Lower lobe of right lung (tissue), 2 donors: ENCODE measurements around the gene DLK2. TPM values are rescaled to one million over a fixed set of nuclear protein-coding genes. Genes with fewer than 3 reads are reported as not detected.

ENCODE experiments used
- ATAC-seq, 2 donors: fragments of 200-7000 bp; cut with Tn5 transposase; one replicate each; pipeline ENCODE4 v1.9.1; 2020 to 2022; ENCODE audit warnings: mild to moderate bottlenecking in 2 of 2, moderate library complexity in 2 of 2
- DNase-seq: peaks from one replicate; pipeline ENCODE4 v3.0.0-alpha.2; 2020
- H3K27ac ChIP-seq: fragments of 200-600 bp; one replicate; pipeline ENCODE4 v1.8.0; 2022
- H3K27me3 ChIP-seq: fragments of 200-600 bp; one replicate; pipeline ENCODE4 v1.8.0; 2022; ENCODE audit warnings: low read depth
- H3K36me3 ChIP-seq: fragments of 200-600 bp; one replicate; pipeline ENCODE4 v1.8.0; 2022; ENCODE audit warnings: mild to moderate bottlenecking
- H3K4me1 ChIP-seq: fragments of 200-600 bp; one replicate; pipeline ENCODE4 v1.8.0; 2022
- H3K4me3 ChIP-seq: fragments of 200-600 bp; one replicate; pipeline ENCODE4 v1.8.0; 2022; ENCODE audit warnings: mild to moderate bottlenecking
- H3K9me3 ChIP-seq: fragments of 200-600 bp; one replicate; pipeline ENCODE4 v1.8.0; 2022
- CTCF ChIP-seq: fragments of 200-600 bp; IDR thresholded peaks from one replicate; pipeline ENCODE4 v1.8.0; 2022; ENCODE audit warnings: antibody characterized with exemption, mild to moderate bottlenecking
- intact Hi-C: fragments of 100-400 bp; cut with DNase I; formaldehyde crosslinking; loops from one replicate; pipeline ENCODE4 v1.11.0; 2022
- total RNA-seq: library from RNA; stranded (reverse); fragmentation: NEBNext Ultra II Directional; extraction: Animal tissue kit (Norgen Biotek cat#: 25700); gene quantifications from one replicate; pipeline ENCODE4 v1.2.1, GENCODE V29; 2021
- donor health status: DM: no; HTN: yes; CAD: no; lungs with severe emphysema.

Gene DLK2
- total RNA-seq, 1 donor from 2014 or later, result 0.53 TPM

DNA sequence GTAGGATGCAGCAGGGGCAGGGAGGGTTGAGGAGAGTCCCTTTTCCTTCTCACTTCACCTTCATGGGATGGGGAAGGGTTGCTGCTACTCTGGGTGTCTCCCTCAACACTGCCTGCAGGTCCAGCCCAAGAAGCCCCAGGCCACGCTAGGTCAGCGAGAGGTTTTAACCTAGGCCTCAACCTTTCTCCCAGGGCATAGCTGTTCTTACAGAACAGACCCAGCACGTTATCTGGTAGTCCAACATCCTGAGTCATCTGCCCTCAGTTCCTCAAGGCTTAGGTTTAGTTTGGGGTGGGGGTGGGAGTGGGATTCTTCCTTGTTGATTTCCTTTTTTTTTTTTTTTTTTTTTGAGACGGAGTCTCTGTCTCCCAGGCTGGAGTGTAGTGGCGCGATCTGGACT lies 39.0 kb upstream of the DLK2 start:
- intact Hi-C loops, result no loop called here
- ATAC-seq, result no peak

DNA sequence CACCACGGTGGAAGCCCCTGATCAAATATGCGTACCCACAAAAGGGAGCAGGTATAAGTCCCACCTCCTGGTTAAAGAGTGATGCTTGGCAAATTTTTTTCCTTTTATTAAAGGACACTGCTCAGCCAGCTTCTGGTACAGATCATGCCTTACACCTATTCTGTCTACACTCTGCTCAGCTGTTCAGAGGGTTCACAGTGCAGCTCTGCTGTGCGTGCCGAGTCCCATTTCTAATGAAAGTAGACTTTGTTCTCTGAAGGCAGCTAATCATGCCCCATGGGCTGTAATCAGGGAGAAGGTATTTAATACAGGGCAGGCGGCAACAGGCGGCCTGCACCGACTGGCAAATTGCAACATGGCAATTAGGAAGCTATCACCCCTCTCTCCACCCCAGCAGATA lies 38.5 kb upstream of the DLK2 start:
- DNase-seq (no peak), ATAC-seq (no peak)
- peaks cover 21% of the 10 kb centered on the region for H3K36me3 ChIP-seq
- TF ChIP-seq CTCF, result no peak
- H3K4me3 ChIP-seq, result no peak overlapping the region
- H3K27ac ChIP-seq, result no peak overlapping the region
- no peaks in the 10 kb centered on the region for H3K9me3 ChIP-seq
- no peaks in the 10 kb centered on the region for H3K27me3 ChIP-seq
- intact Hi-C loops, result no loop called here
- peaks cover 37% of the 10 kb centered on the region for H3K4me1 ChIP-seq

More for the DNA sequence above, 39.0 kb upstream of the DLK2 start:
- Histone ChIP-seq H3K36me3 (peaks cover 26% of the 10 kb centered on the region), H3K4me3 (no peak overlapping the region), H3K27me3 (no peaks in the 10 kb centered on the region), H3K27ac (no peak overlapping the region), H3K4me1 (peaks cover 37% of the 10 kb centered on the region), H3K9me3 (no peaks in the 10 kb centered on the region)
- DNase-seq, result no peak
- TF ChIP-seq CTCF, result no peak

DNA sequence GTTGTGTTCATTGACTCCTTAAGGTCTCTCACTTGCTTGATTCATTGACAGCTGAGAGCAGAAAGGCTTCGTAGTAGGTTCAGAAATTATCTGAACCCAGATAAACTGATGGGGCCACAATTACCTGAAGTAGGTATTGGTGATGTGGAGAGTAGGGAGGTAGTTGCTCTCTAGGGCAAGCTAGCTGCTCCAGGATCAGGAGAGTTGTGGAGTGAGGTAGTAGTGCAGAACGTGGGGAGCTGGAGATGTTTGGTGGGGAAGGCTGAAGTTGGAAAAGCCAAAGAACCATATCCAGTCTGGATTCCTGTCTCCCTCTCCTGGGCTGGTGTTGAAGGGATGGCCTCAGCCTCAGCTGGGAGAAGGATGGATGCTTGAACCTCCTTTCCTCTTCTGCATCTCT lies 37.9 kb upstream of the DLK2 start:
- Histone ChIP-seq H3K4me3 (no peak overlapping the region), H3K4me1 (peaks cover 37% of the 10 kb centered on the region), H3K36me3 (peaks cover 15% of the 10 kb centered on the region), H3K27me3 (no peaks in the 10 kb centered on the region), H3K27ac (no peak overlapping the region), H3K9me3 (no peaks in the 10 kb centered on the region)
- DNase-seq (no peak), ATAC-seq (no peak)
- no peak for TF ChIP-seq CTCF
- intact Hi-C loops, result no loop called here

GRCh38 chr6:43492673-43493072 lies 37.3 kb upstream of the DLK2 start:
- Histone ChIP-seq H3K4me1 (peaks cover 37% of the 10 kb centered on the region), H3K9me3 (no peaks in the 10 kb centered on the region), H3K36me3 (peaks cover 9% of the 10 kb centered on the region), H3K27me3 (no peaks in the 10 kb centered on the region), H3K4me3 (no peak overlapping the region), H3K27ac (peak overlapping the region; percentile 53)
- ATAC-seq, result peak in 1 of 2 donors; percentile 30
- intact Hi-C loops, result no loop called here
- DNase-seq, result no peak
- no peak for TF ChIP-seq CTCF

DNA sequence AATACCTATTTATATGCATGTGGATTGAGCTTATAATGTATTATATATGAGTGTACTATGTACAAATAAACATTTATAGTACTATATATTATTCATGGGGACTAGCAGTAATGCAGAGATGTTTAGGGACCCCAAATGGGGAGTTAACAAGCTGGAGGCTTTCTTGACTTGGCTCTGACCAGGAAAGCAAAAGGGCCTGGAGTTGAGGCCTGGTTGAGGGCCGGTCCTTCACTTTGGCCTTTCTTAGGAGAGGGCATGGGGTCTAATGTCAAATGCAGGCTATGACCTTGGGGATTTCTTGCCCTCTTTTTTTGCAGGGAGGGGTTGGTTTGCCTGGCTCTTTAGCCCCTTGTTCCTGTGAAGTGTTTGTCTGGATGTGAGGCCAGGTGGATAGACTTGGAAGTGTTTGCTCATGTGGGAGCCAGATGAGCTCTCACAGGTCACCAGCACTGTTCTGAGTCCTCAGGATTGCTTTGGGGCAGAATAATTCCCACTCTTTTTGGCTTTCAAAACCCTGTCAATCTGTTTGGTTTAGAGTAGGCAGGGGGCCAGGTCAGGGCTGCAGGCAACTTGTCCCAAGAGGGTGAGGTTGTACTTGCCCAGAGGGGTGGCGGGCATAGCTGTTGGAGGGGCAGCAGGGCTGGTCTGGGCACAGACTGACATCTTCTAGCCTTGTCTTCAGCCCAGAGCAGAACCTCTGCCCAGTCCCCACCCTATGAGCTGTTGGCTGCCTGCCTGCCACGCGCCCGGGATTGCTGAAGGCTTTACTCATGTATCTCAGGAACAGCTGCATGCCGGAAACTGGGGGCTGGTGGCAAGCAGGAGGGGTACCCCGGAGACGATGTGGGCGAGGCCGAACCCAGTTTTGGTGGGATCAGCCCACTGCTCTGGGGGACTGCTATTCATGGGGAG lies 36.7 kb upstream of the DLK2 start:
- intact Hi-C loops, result no loop called here
- peak overlapping the region; percentile 53 for H3K27ac ChIP-seq
- peaks cover 37% of the 10 kb centered on the region for H3K4me1 ChIP-seq
- peak; percentile 73 for DNase-seq
- peaks cover 12% of the 10 kb centered on the region for H3K36me3 ChIP-seq
- H3K9me3 ChIP-seq, result no peaks in the 10 kb centered on the region
- H3K4me3 ChIP-seq, result no peak overlapping the region
- peak; percentile 60 to 76 for ATAC-seq
- no peaks in the 10 kb centered on the region for H3K27me3 ChIP-seq
- no peak for TF ChIP-seq CTCF
